ENCODE data around the gene ATM. TPM values are rescaled to one million over a fixed set of nuclear protein-coding genes. Genes with fewer than 3 reads are reported as not detected.

Gene ATM
- total RNA-seq, 1 donor from 2014 or later, result 51.5 TPM

- Mint-ChIP-seq H3K27me3 (ENCODE audit: unreplicated experiment) (no peaks in the 10 kb centered on the region), H3K36me3 (ENCODE audit: low read depth, unreplicated experiment) (peaks cover 14% of the 10 kb centered on the region), H3K4me3 (ENCODE audit: unreplicated experiment) (no peak overlapping the region), H3K9me3 (ENCODE audit: unreplicated experiment) (no peaks in the 10 kb centered on the region), H3K27ac (ENCODE audit: unreplicated experiment) (no peak overlapping the region), H3K4me1 (ENCODE audit: unreplicated experiment) (no peaks in the 10 kb centered on the region)
- no peak for DNase-seq (ENCODE audit: low spot score)
- no peak for TF ChIP-seq CTCF (IDR thresholded peaks at IDR 0.05; ENCODE audit: unreplicated experiment)
Measured at GRCh38 chr11:108213784-108214183, 9.1 kb upstream of the ATM start.

- peaks cover 4% of the 10 kb centered on the region for H3K27me3 Mint-ChIP-seq (ENCODE audit: unreplicated experiment)
- no peak overlapping the region for H3K4me3 Mint-ChIP-seq (ENCODE audit: unreplicated experiment)
- no peak for DNase-seq (ENCODE audit: low spot score)
- no peak overlapping the region for H3K27ac Mint-ChIP-seq (ENCODE audit: unreplicated experiment)
- no peak for TF ChIP-seq CTCF (IDR thresholded peaks at IDR 0.05; ENCODE audit: unreplicated experiment)
- H3K4me1 Mint-ChIP-seq (ENCODE audit: unreplicated experiment), result peaks cover 27% of the 10 kb centered on the region
- no peaks in the 10 kb centered on the region for H3K9me3 Mint-ChIP-seq (ENCODE audit: unreplicated experiment)
- no peaks in the 10 kb centered on the region for H3K36me3 Mint-ChIP-seq (ENCODE audit: low read depth, unreplicated experiment)
Measured at GRCh38 chr11:108216988-108217387, 5.9 kb upstream of the ATM start.

GRCh38 chr11:108218455-108218854 is 4.4 kb upstream of the ATM start:
- peaks cover 27% of the 10 kb centered on the region for H3K4me1 Mint-ChIP-seq (ENCODE audit: unreplicated experiment)
- H3K27ac Mint-ChIP-seq (ENCODE audit: unreplicated experiment), result no peak overlapping the region
- no peaks in the 10 kb centered on the region for H3K9me3 Mint-ChIP-seq (ENCODE audit: unreplicated experiment)
- no peak overlapping the region for H3K4me3 Mint-ChIP-seq (ENCODE audit: unreplicated experiment)
- TF ChIP-seq CTCF (IDR thresholded peaks at IDR 0.05; ENCODE audit: unreplicated experiment), result no peak
- DNase-seq (ENCODE audit: low spot score), result no peak
- no peaks in the 10 kb centered on the region for H3K36me3 Mint-ChIP-seq (ENCODE audit: low read depth, unreplicated experiment)
- peaks cover 10% of the 10 kb centered on the region for H3K27me3 Mint-ChIP-seq (ENCODE audit: unreplicated experiment)

- no peak for DNase-seq (ENCODE audit: low spot score)
- Mint-ChIP-seq H3K36me3 (ENCODE audit: low read depth, unreplicated experiment) (no peaks in the 10 kb centered on the region), H3K9me3 (ENCODE audit: unreplicated experiment) (no peaks in the 10 kb centered on the region), H3K27ac (ENCODE audit: unreplicated experiment) (no peak overlapping the region), H3K27me3 (ENCODE audit: unreplicated experiment) (peaks cover 10% of the 10 kb centered on the region), H3K4me1 (ENCODE audit: unreplicated experiment) (peaks cover 27% of the 10 kb centered on the region), H3K4me3 (ENCODE audit: unreplicated experiment) (no peak overlapping the region)
- TF ChIP-seq CTCF (IDR thresholded peaks at IDR 0.05; ENCODE audit: unreplicated experiment), result no peak
Measured at GRCh38 chr11:108218912-108219783, 3.7 kb upstream of the ATM start.

- Mint-ChIP-seq H3K4me3 (ENCODE audit: unreplicated experiment) (no peak overlapping the region), H3K36me3 (ENCODE audit: low read depth, unreplicated experiment) (no peaks in the 10 kb centered on the region), H3K4me1 (ENCODE audit: unreplicated experiment) (peaks cover 41% of the 10 kb centered on the region), H3K27ac (ENCODE audit: unreplicated experiment) (no peak overlapping the region), H3K9me3 (ENCODE audit: unreplicated experiment) (no peaks in the 10 kb centered on the region), H3K27me3 (ENCODE audit: unreplicated experiment) (peaks cover 10% of the 10 kb centered on the region)
- no peak for DNase-seq (ENCODE audit: low spot score)
- TF ChIP-seq CTCF (IDR thresholded peaks at IDR 0.05; ENCODE audit: unreplicated experiment), result no peak
Measured at GRCh38 chr11:108220721-108221336, 2.0 kb upstream of the ATM start.

Data from endothelial cell (in vitro differentiated cells).